ENCODE results near the gene FBXO45.

DNA sequence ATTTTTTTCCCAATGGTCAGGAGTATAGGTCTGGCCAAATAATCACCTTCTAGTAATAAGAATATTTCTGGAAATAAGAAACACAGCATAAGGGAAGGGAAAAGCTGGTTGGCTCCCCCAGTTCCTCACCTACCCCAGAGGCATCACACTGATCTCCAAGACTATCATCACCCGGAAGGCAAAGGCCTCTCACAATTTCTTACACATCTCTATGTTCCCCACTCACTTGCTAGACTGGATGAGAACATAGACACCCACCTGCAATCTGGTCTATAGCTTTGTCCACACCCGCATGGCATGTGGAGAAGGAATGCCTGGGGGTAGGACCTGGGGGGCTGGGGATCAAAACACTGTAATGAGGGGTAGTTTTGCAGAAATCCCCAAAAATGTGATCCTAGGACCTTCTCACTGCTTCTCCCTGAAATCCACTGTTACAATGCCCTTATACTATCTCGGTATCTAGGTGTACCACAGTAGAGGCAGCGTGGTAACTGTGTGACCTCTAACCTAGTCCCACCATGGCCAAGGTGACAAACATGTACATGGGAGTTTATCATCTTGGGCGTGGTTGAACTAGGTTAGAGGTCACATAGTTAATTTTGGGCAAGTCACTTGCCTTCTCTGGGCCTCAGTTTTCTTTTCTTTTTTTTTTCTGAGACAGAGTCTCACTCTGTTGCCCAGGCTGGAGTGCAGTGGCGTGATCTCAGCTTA, 41.5 kb downstream of the FBXO45 start:
- TF ChIP-seq, protein P1, sequence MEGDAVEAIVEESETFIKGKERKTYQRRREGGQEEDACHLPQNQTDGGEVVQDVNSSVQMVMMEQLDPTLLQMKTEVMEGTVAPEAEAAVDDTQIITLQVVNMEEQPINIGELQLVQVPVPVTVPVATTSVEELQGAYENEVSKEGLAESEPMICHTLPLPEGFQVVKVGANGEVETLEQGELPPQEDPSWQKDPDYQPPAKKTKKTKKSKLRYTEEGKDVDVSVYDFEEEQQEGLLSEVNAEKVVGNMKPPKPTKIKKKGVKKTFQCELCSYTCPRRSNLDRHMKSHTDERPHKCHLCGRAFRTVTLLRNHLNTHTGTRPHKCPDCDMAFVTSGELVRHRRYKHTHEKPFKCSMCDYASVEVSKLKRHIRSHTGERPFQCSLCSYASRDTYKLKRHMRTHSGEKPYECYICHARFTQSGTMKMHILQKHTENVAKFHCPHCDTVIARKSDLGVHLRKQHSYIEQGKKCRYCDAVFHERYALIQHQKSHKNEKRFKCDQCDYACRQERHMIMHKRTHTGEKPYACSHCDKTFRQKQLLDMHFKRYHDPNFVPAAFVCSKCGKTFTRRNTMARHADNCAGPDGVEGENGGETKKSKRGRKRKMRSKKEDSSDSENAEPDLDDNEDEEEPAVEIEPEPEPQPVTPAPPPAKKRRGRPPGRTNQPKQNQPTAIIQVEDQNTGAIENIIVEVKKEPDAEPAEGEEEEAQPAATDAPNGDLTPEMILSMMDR (IDR thresholded peaks at IDR 0.05; ENCODE audit: low read depth, low read length, missing input control), result no peak
- TF ChIP-seq RAD21 (IDR thresholded peaks at IDR 0.05) (no peak), EGR1 (IDR thresholded peaks at IDR 0.05; ENCODE audit: low read depth in 2 of 2) (no peak), YY1 (IDR thresholded peaks at IDR 0.05) (no peak), SP1 (IDR thresholded peaks at IDR 0.05) (no peak)

Data from liver (tissue), 3 donors.